Measurements from ENCODE around the gene LMAN1.

LMAN1 gene

DNA sequence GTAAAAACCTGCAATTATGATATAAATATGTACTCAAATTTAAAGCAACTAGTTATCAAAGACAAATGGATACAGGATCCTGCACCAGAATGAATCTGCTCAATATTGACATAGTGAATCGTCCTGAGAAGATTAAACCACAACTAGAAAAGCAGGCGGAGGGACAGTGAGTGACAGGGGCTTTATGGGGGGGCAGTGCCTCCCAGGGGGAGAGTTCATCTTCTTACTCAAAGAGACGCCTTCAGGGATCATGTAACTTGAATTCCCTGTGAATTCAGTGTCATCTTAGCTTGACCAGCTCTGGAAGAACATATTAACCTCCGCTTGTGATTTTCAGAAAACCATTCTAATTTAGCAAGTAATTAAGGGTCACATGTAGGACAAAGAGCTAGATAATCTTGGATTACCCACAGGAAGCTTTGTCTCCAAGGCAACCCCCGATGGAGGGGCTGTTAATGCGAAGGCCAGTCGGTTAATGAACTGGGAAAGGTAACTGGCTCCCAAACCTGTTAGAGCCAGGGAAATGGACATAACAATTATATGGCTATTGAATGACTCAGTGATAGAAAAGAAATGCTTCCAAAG lies 17.4 kb upstream of the LMAN1 start:
- no peak overlapping the region for H3K4me3 ChIP-seq (ENCODE audit: low read length)
- DNase-seq (ENCODE audit: low read depth, low spot score): no peak

GRCh38 chr18:59374128-59374527 lies 15.1 kb upstream of the LMAN1 start:
- DNase-seq (ENCODE audit: low read depth, low spot score): no peak
- H3K4me3 ChIP-seq (ENCODE audit: low read length): no peak overlapping the region

GRCh38 chr18:59372975-59373374 lies 13.9 kb upstream of the LMAN1 start:
- H3K4me3 ChIP-seq (ENCODE audit: low read length): no peak overlapping the region
- no peak for DNase-seq (ENCODE audit: low read depth, low spot score)

DNA sequence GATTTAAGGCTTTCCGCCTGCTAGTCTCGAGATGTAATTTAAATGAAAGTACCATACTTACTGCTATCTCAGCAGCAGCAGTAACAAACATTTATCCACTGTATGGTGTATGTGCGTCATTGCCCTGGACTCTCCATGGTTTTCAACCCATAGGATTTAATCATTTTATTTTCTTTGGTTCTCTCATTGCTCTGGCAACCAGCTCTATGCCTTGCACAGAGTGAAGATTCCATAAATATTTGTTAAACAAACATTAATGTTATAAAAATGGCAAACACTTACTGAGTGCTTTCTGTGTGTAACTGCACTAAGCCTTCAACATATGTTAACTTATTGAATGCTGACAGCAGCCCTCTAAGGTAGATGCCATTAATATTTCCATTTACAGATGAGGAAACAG lies 1.3 kb upstream of the LMAN1 start:
- DNase-seq (ENCODE audit: low read depth, low spot score): no peak
- H3K4me3 ChIP-seq (ENCODE audit: low read length): no peak overlapping the region

DNA sequence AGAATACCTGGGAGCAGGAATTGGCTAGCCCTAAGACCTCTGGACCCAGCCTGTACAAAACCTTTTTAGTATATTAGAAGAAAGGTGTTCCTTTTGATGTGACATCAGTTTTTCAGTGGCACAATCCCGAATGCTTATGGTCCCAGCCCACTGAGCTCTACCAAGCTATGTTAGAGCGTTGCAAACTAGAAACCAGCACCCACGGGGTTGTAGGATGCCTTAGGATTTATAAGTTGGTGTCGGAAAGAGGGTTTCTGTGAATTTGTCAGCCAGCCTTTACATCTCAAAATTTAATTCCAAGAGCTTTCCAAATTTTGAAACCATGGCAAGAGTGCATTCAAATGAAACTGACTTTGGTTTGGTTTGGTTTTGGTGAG lies 499 bp upstream of the LMAN1 start:
- no peak for DNase-seq (ENCODE audit: low read depth, low spot score)

GRCh38 chr18:59358414-59358711 lies 702 bp downstream of the LMAN1 start:
- peak overlapping the region; percentile 92 for H3K4me3 ChIP-seq (ENCODE audit: low read length)
- no peak for DNase-seq (ENCODE audit: low read depth, low spot score)

More for the DNA sequence above, 499 bp upstream of the LMAN1 start:
- peak overlapping the region; percentile 49 for H3K4me3 ChIP-seq (ENCODE audit: low read length)

GRCh38 chr18:59357928-59358327 lies 1.1 kb downstream of the LMAN1 start:
- DNase-seq (ENCODE audit: low read depth, low spot score): no peak

GRCh38 chr18:59354731-59355130 lies 4.3 kb downstream of the LMAN1 start:
- no peak overlapping the region for H3K4me3 ChIP-seq (ENCODE audit: low read length)

More at GRCh38 chr18:59357928-59358327, 1.1 kb downstream of the LMAN1 start:
- peak overlapping the region; percentile 92 for H3K4me3 ChIP-seq (ENCODE audit: low read length)

DNA sequence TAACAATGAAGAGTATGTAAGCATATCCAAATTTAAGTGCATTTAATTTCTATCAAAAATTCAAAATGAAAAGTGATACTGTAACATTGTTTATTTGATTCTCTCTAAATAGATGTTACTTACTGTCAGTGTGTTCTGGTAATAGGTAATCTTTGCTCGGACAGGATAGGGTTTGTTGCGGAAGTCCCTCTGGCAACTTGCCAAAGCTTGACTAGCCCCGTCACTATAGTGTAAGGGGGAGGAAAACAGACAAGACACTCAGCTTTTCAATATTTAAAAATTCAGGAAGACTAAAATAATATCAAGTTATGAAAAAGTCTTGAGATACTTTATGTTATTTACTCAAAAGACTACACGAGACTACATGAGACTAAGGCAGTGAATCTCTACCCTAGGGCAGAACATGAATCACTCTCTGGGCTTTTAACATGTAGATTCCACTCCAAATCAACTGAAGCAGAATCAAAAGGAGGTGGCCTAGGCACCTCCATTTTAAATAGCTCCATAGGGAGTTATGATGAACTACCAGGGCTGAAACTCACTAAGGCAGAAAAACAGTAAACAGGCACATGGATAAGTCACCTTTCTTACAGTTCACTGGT lies 5.9 kb downstream of the LMAN1 start:
- no peak for DNase-seq (ENCODE audit: low read depth, low spot score)
- no peak overlapping the region for H3K4me3 ChIP-seq (ENCODE audit: low read length)

More at GRCh38 chr18:59354731-59355130, 4.3 kb downstream of the LMAN1 start:
- no peak for DNase-seq (ENCODE audit: low read depth, low spot score)

- no peak for DNase-seq (ENCODE audit: low read depth, low spot score)
- H3K4me3 ChIP-seq (ENCODE audit: low read length): no peak overlapping the region
Measured at GRCh38 chr18:59352250-59352855, 6.7 kb downstream of the LMAN1 start.

- no peak overlapping the region for H3K4me3 ChIP-seq (ENCODE audit: low read length)
- no peak for DNase-seq (ENCODE audit: low read depth, low spot score)
Measured at GRCh38 chr18:59345556-59345955, 13.5 kb downstream of the LMAN1 start.

DNA sequence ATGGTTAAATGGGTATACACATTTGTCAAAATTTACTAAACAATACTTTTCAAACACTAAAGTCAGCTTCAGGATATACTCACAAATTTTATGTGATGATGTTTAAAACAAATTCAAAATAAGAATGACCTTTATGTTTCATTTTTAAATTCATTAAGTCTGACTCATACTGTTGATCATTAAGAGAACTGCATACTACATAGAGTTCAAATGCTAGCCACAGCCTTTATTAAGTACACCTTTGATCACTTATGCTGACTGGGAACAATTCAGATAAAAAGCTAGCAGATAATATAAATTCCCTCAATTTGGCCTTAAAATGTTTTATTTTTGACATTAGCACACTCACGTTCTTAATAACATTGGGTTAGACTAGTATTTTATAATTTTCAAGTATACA lies 14.1 kb downstream of the LMAN1 start:
- H3K4me3 ChIP-seq (ENCODE audit: low read length): no peak overlapping the region
- DNase-seq (ENCODE audit: low read depth, low spot score): no peak

GRCh38 chr18:59343926-59344325 lies 15.1 kb downstream of the LMAN1 start:
- no peak overlapping the region for H3K4me3 ChIP-seq (ENCODE audit: low read length)
- DNase-seq (ENCODE audit: low read depth, low spot score): no peak

GRCh38 chr18:59340817-59341216 lies 18.2 kb downstream of the LMAN1 start:
- no peak for DNase-seq (ENCODE audit: low read depth, low spot score)

DNA sequence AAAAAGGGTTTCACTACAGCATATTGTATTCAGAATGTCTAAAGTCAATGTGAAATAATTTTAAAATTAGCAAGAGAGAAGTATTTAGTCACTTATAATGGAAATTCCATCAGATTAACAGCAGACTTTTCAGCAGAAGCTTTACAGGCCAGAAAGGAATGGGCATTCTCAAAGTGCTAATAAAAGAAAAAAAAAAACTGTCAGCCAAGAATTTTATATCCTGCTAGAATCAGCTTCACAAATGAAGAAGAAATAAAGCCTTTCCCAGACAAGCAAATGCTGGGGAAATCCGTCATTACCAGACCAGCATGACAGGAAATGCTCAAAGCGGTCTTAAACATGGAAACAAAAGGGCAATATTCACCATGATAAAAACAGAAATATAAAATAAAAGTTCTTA lies 18.8 kb downstream of the LMAN1 start:
- H3K4me3 ChIP-seq (ENCODE audit: low read length): no peak overlapping the region
- DNase-seq (ENCODE audit: low read depth, low spot score): no peak

More at GRCh38 chr18:59340817-59341216, 18.2 kb downstream of the LMAN1 start:
- H3K4me3 ChIP-seq (ENCODE audit: low read length): no peak overlapping the region

- no peak for DNase-seq (ENCODE audit: low read depth, low spot score)
- no peak overlapping the region for H3K4me3 ChIP-seq (ENCODE audit: low read length)
Measured at GRCh38 chr18:59332986-59333385, 26.1 kb downstream of the LMAN1 start.

DNA sequence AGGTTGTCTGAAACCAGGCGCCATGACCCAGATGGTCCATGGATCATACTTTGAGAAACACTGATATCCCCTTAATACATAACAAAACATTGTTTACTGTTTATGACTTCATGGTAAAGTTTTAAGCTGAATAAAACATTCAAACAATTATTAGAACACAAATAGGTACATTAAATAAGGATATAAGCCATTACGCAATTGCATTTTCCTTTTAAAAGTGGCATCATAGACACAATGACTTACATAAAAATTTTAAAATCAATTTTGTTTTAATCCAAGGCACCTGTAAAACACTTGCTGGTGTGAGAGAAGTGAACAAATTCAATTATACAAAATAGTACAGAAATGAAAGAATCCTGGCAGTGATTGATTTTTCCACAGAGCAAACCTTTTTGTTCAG lies 30.4 kb downstream of the LMAN1 start:
- DNase-seq (ENCODE audit: low read depth, low spot score): no peak
- H3K4me3 ChIP-seq (ENCODE audit: low read length): no peak overlapping the region

GRCh38 chr18:59325965-59326364 lies 33.1 kb downstream of the LMAN1 start:
- H3K4me3 ChIP-seq (ENCODE audit: low read length): no peak overlapping the region
- DNase-seq (ENCODE audit: low read depth, low spot score): no peak

DNA sequence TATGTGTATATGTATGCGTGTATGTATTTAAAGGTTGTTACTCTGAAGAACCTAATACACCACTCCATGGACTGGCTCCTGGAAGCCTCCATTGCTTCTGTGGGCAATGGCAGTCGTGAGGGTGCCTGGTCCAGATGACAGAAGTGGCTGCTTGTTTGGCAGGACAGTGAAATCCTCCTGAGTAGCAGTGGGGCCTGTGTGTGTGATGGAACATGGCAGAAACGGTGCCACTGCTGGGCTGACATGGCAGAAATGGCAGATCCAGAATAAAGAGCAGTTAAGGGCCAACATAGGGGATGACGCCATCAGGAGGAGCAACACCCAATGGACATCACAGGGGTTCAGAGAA lies 34.5 kb downstream of the LMAN1 start:
- no peak for DNase-seq (ENCODE audit: low read depth, low spot score)
- H3K4me3 ChIP-seq (ENCODE audit: low read length): no peak overlapping the region

DNA sequence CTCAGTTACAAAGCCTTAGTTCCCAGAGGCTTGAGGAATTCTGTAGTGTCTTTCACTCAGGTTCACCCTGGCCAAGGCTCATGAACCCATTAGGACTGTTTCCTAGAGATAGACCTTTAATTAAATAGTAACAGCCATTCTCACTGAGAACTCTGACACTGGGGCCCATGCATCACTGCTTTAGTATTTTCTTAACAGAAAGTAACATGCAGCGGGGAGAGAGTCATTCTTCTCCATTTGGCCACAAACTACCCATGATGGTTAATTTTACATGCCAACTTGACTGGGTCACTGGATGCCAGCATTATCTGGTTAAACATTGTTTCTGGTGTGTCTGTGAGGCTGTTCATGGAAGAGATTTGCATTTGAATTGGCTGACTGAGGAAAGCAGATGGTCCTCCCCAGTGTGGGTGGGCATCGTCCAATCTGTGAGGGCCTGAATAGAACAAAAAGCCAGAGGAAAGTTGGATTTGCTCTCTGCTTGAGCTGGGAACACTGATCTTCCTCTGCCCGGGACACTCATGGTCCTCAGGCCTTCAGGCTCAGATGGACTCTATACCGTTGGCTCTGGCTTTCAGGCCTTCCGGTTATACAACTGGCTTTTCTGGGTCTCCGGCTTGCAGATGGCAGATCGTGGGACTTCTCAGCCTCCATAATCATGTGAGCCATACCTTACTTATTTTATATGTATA lies 35.0 kb downstream of the LMAN1 start:
- no peak for DNase-seq (ENCODE audit: low read depth, low spot score)
- H3K4me3 ChIP-seq (ENCODE audit: low read length): no peak overlapping the region
